Endothelial cell of umbilical vein (primary cell): ENCODE measurements around the gene C1orf115. TPM values are rescaled to one million over a fixed set of nuclear protein-coding genes. Genes with fewer than 3 reads are reported as not detected.

Experiments used
- BruUV-seq: library from RNA; stranded (reverse); fragments of 400-500 nt; replicated peaks from 2 replicates; lab custom pipeline; 2021; lab: Mats Ljungman, UMichigan
- CTCF ChIA-PET: fragments of 300-600, 350-600 bp; sonication (Branson Sonifier 250); formaldehyde crosslinking; loops from one replicate; lab custom pipeline; 2021; ENCODE audit warnings: antibody characterized with exemption, inconsistent platforms; lab: Charles Lee
- POLR2A ChIA-PET: fragments of 300-600, 350-600 bp; sonication (Branson Sonifier 250); formaldehyde crosslinking; loops from one replicate; lab custom pipeline; 2021; ENCODE audit warnings: antibody characterized with exemption, inconsistent platforms; lab: Charles Lee
- DNase-seq: peaks from one replicate; pipeline ENCODE4 v3.0.0-alpha.2; 2011; ENCODE audit warnings: low read depth, low spot score
- FAIRE-seq: peaks from 2 replicates; lab custom pipeline; 2011; peaks lifted over from hg19 to GRCh38; lab: Jason Lieb, UNC
- H2AFZ ChIP-seq: 2 replicates; pipeline ENCODE4 v1.6.0; 2012; ENCODE audit warnings: low read depth, low read length, control low read depth, inconsistent platforms
- H3K27ac ChIP-seq: 2 replicates; pipeline ENCODE4 v1.5.1; 2011; ENCODE audit warnings: low read depth, mild to moderate bottlenecking, control low read depth, low read length, moderate library complexity; ENCODE audit not compliant: insufficient read depth
- H3K27me3 ChIP-seq, 2 experiments: 2 replicates each; pipeline versions ENCODE4 v1.6.0 to v1.6.1; 2011; ENCODE audit warnings: low read length in 2 of 2, mixed read lengths in 1 of 2; ENCODE audit not compliant: control insufficient read depth in 2 of 2, insufficient read depth in 2 of 2
- H3K36me3 ChIP-seq, 2 experiments: 2 replicates in 1 of 2; 3 replicates in 1 of 2; pipeline ENCODE4 v1.5.1; 2011; ENCODE audit warnings: low read length in 2 of 2, mild to moderate bottlenecking in 1 of 2, moderate library complexity in 1 of 2; ENCODE audit not compliant: control insufficient read depth in 2 of 2, insufficient read depth in 2 of 2; ENCODE audit errors: extremely low read depth in 1 of 2
- H3K4me1 ChIP-seq: 3 replicates; pipeline ENCODE4 v1.5.1; 2011; ENCODE audit warnings: mild to moderate bottlenecking, low read length; ENCODE audit not compliant: control insufficient read depth, insufficient read depth; ENCODE audit errors: extremely low read depth
- H3K4me2 ChIP-seq: 2 replicates; pipeline ENCODE4 v1.6.1; 2011; ENCODE audit warnings: low read length, control low read depth, mixed read lengths; ENCODE audit not compliant: insufficient read depth
- H3K4me3 ChIP-seq, 3 experiments: fragments of 200-600 bp in 1 of 3; sonication (generic), shearing (Covaris generic) in 1 of 3; replicated peaks in 1 of 3; 2 replicates each; pipeline ENCODE4 v1.5.1; 2011 to 2016; ENCODE audit warnings: control low read depth in 3 of 3, low read length in 3 of 3, mild to moderate bottlenecking in 2 of 3, inconsistent platforms in 1 of 3, low read depth in 1 of 3, moderate library complexity in 1 of 3; ENCODE audit not compliant: insufficient read depth in 1 of 3
- H3K79me2 ChIP-seq: 2 replicates; pipeline ENCODE4 v1.6.0; 2012; ENCODE audit warnings: low read length, inconsistent platforms; ENCODE audit not compliant: control insufficient read depth, insufficient read depth
- H3K9ac ChIP-seq: replicated peaks from 2 replicates; pipeline ENCODE3; 2011; ENCODE audit warnings: low read length, control low read depth; ENCODE audit not compliant: insufficient read depth; ENCODE audit errors: extremely low read depth
- H3K9me1 ChIP-seq: replicated peaks from 3 replicates; pipeline ENCODE4 v1.6.0; 2011; ENCODE audit warnings: mild to moderate bottlenecking, low read length; ENCODE audit not compliant: control insufficient read depth, insufficient read depth; ENCODE audit errors: extremely low read depth
- H3K9me3 ChIP-seq: replicated peaks from 2 replicates; pipeline ENCODE4 v1.5.1; 2012; ENCODE audit warnings: low read length, inconsistent platforms; ENCODE audit not compliant: control insufficient read depth, insufficient read depth
- H4K20me1 ChIP-seq: replicated peaks from 2 replicates; pipeline ENCODE3; 2011; ENCODE audit warnings: mild to moderate bottlenecking, low read length; ENCODE audit not compliant: control insufficient read depth, insufficient read depth; ENCODE audit errors: extremely low read depth
- EZH2 ChIP-seq: IDR thresholded peaks from 2 replicates; pipeline ENCODE4 v1.6.1; 2012; ENCODE audit warnings: borderline replicate concordance, low read depth, mild to moderate bottlenecking, moderate library complexity, low read length, inconsistent platforms; ENCODE audit not compliant: severe bottlenecking
- FOS ChIP-seq: IDR thresholded peaks from 2 replicates; pipeline ENCODE4 v1.6.1; 2011; ENCODE audit warnings: mild to moderate bottlenecking, low read length, moderate library complexity, borderline replicate concordance; ENCODE audit not compliant: insufficient read depth
- GATA2 ChIP-seq: IDR thresholded peaks from 2 replicates; pipeline ENCODE4 v1.7.0; 2011; ENCODE audit warnings: low read depth, mild to moderate bottlenecking, moderate library complexity, mixed read lengths, low read length; ENCODE audit not compliant: insufficient read length, insufficient read depth
- JUN ChIP-seq: IDR thresholded peaks from 2 replicates; pipeline ENCODE4 v1.6.1; 2011; ENCODE audit warnings: borderline replicate concordance, low read depth; ENCODE audit not compliant: insufficient read length, insufficient read depth
- MYC ChIP-seq: IDR thresholded peaks from one replicate; pipeline ENCODE4 v1.6.1; 2011; ENCODE audit warnings: mild to moderate bottlenecking, low read depth, low read length
- POLR2A ChIP-seq: IDR thresholded peaks from 2 replicates; pipeline ENCODE4 v1.6.1; 2012; ENCODE audit warnings: low read depth, mild to moderate bottlenecking, control low read depth, low read length
- POLR2AphosphoS5 ChIP-seq: IDR thresholded peaks from 2 replicates; pipeline ENCODE4 v1.6.1; 2012; ENCODE audit warnings: low read depth, mild to moderate bottlenecking, control low read depth, low read length, moderate library complexity; ENCODE audit not compliant: insufficient read depth
- dilution Hi-C: fragments of 300-500 bp; cut with MboI; formaldehyde crosslinking; loops from one replicate; pipeline ENCODE4 v1.15.0; 2019; ENCODE audit warnings: low sequenced_read_pairs; ENCODE audit not compliant: extremely low pct_ligation_motif_present
- intact Hi-C: fragments of 100-400 bp; cut with micrococcal nuclease; formaldehyde crosslinking; loops from one replicate; pipeline ENCODE4 v1.10.0; 2022
- polyA plus RNA-seq, 4 experiments: library from polyadenylated mRNA; depleted of rRNA in 3 of 4; stranded (reverse) in 3 of 4; unstranded in 1 of 4; fragments of >200 nt; gene quantifications; 2 replicates each; pipeline versions ENCODE4 v1.2.1 to v1.2.3, GENCODE V29; 2011 to 2012; ENCODE audit warnings: missing spikeins in 1 of 4
- total RNA-seq: library from RNA; stranded (reverse); gene quantifications from 2 replicates; pipeline ENCODE4 v1.2.3, GENCODE V29; 2021
- TF ChIP-seq, protein P1 (sequence below): IDR thresholded peaks from 2 replicates; pipeline ENCODE4 v1.6.1; 2011; ENCODE audit not compliant: insufficient read depth, insufficient read length
- TF ChIP-seq, protein P2 (sequence below), 2 donors: IDR thresholded peaks; 1 replicate in 1 of 2; 2 replicates in 1 of 2; pipeline ENCODE4 v1.5.1; 2011; ENCODE audit warnings: low read length in 2 of 2, mild to moderate bottlenecking in 2 of 2, moderate library complexity in 2 of 2, control low read depth in 1 of 2, inconsistent platforms in 1 of 2, low read depth in 1 of 2; ENCODE audit not compliant: insufficient read depth in 1 of 2; ENCODE audit errors: extremely low read depth in 1 of 2

Gene C1orf115
- total and polyA plus RNA-seq, 2 donors (not counting 3 experiments of a cell fraction or from before 2014, with no cell fraction given), result 11.1 to 16.4 TPM

DNA sequence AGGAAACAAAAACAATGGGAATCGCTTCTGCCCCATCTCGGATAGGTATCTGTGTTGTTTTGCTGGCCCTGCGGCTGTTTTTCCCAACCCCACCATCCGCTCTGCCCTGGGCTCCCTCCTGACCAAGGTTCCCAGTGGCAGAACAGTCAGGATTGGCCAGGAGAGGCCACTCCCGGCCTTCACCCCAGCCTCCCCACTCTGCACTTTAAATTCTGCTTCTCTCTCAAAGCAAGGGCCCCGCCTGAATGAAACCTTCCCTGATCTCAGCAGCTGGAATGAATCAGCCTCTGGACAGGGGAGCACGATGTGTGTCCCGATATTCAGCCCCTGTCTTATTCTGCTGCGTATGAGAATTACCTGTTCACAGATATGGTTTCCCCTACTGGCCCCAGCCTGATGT, 16.3 kb downstream of the C1orf115 start:
- POLR2A ChIA-PET, result no interaction called here
- Histone ChIP-seq H3K9ac (no peak overlapping the region), H2AFZ (no peak overlapping the region), H3K4me3 (no peak overlapping the region), H3K79me2 (no peaks in the 10 kb centered on the region), H3K4me1 (no peaks in the 10 kb centered on the region), H3K27ac (no peak overlapping the region), H3K27me3 (no peaks in the 10 kb centered on the region), H3K4me2 (no peak overlapping the region), H3K9me3 (no peaks in the 10 kb centered on the region), H4K20me1 (no peaks in the 10 kb centered on the region), H3K36me3 (no peaks in the 10 kb centered on the region), H3K9me1 (no peaks in the 10 kb centered on the region)
- dilution Hi-C loops, result no loop called here
- intact Hi-C loops, result no loop called here
- CTCF ChIA-PET, result interaction anchor here (1.7 kb wide), 1 partner anchor 69 kb away, joined by 5 read pairs; no protein-coding TSS in a partner anchor
- TF ChIP-seq GATA2, result no peak
- no peak for TF ChIP-seq MYC
- TF ChIP-seq FOS, result no peak
- no peak for TF ChIP-seq POLR2A
- TF ChIP-seq, protein P1, sequence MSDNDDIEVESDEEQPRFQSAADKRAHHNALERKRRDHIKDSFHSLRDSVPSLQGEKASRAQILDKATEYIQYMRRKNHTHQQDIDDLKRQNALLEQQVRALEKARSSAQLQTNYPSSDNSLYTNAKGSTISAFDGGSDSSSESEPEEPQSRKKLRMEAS, result no peak
- no peak for TF ChIP-seq EZH2
- no TSS peak for BruUV-seq
- no peak for DNase-seq
- no peak for FAIRE-seq

DNA sequence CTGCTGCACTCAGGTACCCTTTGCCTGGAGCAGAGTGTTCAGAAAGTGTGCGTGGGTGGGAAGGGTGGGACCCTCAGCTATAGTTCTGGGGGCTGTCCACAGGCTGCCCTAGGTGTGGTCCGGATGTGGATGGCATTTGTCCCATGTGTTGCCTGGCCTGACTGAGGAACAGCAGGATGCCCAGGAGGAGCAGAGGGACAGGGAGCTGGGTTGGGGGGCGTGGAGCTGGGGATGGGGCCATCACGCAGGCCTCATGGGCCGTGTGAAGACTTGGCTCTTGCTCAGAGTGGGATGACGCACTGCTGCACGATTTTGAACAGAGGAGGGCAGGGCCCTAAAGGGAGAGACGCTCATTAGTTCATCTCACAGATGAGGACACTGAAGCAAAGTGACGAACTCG, 17.0 kb downstream of the C1orf115 start:
- no peak overlapping the region for H3K4me3 ChIP-seq
- ChIA-PET POLR2A (no interaction called here), CTCF (interaction anchor here (1.7 kb wide), 2 partner anchors 26 to 69 kb away, joined by 4 to 5 read pairs; no protein-coding TSS in a partner anchor)
- H3K9ac ChIP-seq, result no peak overlapping the region
- H3K27me3 ChIP-seq, result no peaks in the 10 kb centered on the region
- no peak overlapping the region for H2AFZ ChIP-seq
- H3K4me2 ChIP-seq, result no peak overlapping the region
- H4K20me1 ChIP-seq, result no peaks in the 10 kb centered on the region
- BruUV-seq, result no TSS peak
- dilution Hi-C loops, result no loop called here
- no peak for FAIRE-seq
- no peak for TF ChIP-seq POLR2A
- TF ChIP-seq, protein P1, result no peak
- TF ChIP-seq, protein P2, sequence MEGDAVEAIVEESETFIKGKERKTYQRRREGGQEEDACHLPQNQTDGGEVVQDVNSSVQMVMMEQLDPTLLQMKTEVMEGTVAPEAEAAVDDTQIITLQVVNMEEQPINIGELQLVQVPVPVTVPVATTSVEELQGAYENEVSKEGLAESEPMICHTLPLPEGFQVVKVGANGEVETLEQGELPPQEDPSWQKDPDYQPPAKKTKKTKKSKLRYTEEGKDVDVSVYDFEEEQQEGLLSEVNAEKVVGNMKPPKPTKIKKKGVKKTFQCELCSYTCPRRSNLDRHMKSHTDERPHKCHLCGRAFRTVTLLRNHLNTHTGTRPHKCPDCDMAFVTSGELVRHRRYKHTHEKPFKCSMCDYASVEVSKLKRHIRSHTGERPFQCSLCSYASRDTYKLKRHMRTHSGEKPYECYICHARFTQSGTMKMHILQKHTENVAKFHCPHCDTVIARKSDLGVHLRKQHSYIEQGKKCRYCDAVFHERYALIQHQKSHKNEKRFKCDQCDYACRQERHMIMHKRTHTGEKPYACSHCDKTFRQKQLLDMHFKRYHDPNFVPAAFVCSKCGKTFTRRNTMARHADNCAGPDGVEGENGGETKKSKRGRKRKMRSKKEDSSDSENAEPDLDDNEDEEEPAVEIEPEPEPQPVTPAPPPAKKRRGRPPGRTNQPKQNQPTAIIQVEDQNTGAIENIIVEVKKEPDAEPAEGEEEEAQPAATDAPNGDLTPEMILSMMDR (IDR thresholded peaks at IDR 0.05; ENCODE audit: extremely low read depth in 1 of 2, insufficient read depth in 1 of 2, low read depth in 1 of 2, low read length in 2 of 2), result no peak
- no peak for TF ChIP-seq GATA2
- TF ChIP-seq FOS, result no peak
- no peak for TF ChIP-seq JUN
- no peak for TF ChIP-seq EZH2
- TF ChIP-seq POLR2AphosphoS5, result no peak
- H3K36me3 ChIP-seq, result no peaks in the 10 kb centered on the region
- no peak for DNase-seq
- H3K4me1 ChIP-seq, result no peaks in the 10 kb centered on the region
- H3K27ac ChIP-seq, result no peak overlapping the region
- H3K79me2 ChIP-seq, result no peaks in the 10 kb centered on the region
- no peaks in the 10 kb centered on the region for H3K9me3 ChIP-seq
- intact Hi-C loops, result no loop called here
- no peaks in the 10 kb centered on the region for H3K9me1 ChIP-seq
